ENCODE measurements around the gene JPT2. TPM values are rescaled to one million over a fixed set of nuclear protein-coding genes. Genes with fewer than 3 reads are reported as not detected.

Gene JPT2
- total and polyA plus RNA-seq, 2 experiments from 2014 or later, result 43.8 to 139 TPM

- no peaks in the 10 kb centered on the region for H3K4me1 Mint-ChIP-seq
- no peaks in the 10 kb centered on the region for H3K9me3 Mint-ChIP-seq
- H3F3A ChIP-seq (replicated peaks; ENCODE audit: low read depth), result no peaks in the 10 kb centered on the region; the same call in 1 of the 2 replicates
- ATAC-seq, result no peak
- no peak overlapping the region for H2AFZ ChIP-seq
- H3K36me3 ChIP-seq (ENCODE audit: insufficient read depth), result peaks cover 77% of the 10 kb centered on the region
- no peak overlapping the region for H3K4me3 ChIP-seq
- H4K20me1 ChIP-seq (replicated peaks; ENCODE audit: insufficient read depth), result peaks cover 75% of the 10 kb centered on the region
- H3K4me3 Mint-ChIP-seq, result no peak overlapping the region
- H3K27ac ChIP-seq (ENCODE audit: low read depth), result no peak overlapping the region; the same call in 1 of the 2 replicates
- H3K27ac Mint-ChIP-seq, result no peak overlapping the region
- H3K4me2 ChIP-seq, result no peak overlapping the region
- H3K36me3 Mint-ChIP-seq (ENCODE audit: low read depth), result peaks cover 92% of the 10 kb centered on the region
- no peaks in the 10 kb centered on the region for H3K27me3 ChIP-seq (ENCODE audit: insufficient read depth)
- TF ChIP-seq EZH2 (IDR thresholded peaks at IDR 0.05; ENCODE audit: low read depth, unreplicated experiment) (no peak), REST (IDR thresholded peaks at IDR 0.05; ENCODE audit: unreplicated experiment) (no peak), ZNF114 (CRISPR knock-in tag; IDR thresholded peaks at IDR 0.05) (no peak), CREB1 (CRISPR knock-in tag; IDR thresholded peaks at IDR 0.05; ENCODE audit: low read depth) (no peak), NANOG (IDR thresholded peaks at IDR 0.05; ENCODE audit: borderline replicate concordance) (no peak), JUNB (IDR thresholded peaks at IDR 0.05; ENCODE audit: unreplicated experiment) (no peak), STAT1 (IDR thresholded peaks at IDR 0.05; ENCODE audit: unreplicated experiment) (no peak), ZNF331 (CRISPR knock-in tag; IDR thresholded peaks at IDR 0.05; ENCODE audit: low read depth) (no peak), POLR2AphosphoS5 (IDR thresholded peaks at IDR 0.05; ENCODE audit: low read depth) (no peak), ETS1 (IDR thresholded peaks at IDR 0.05) (no peak), EZH2phosphoT487 (IDR thresholded peaks at IDR 0.05; ENCODE audit: unreplicated experiment) (no peak)
- TF ChIP-seq, protein P1, sequence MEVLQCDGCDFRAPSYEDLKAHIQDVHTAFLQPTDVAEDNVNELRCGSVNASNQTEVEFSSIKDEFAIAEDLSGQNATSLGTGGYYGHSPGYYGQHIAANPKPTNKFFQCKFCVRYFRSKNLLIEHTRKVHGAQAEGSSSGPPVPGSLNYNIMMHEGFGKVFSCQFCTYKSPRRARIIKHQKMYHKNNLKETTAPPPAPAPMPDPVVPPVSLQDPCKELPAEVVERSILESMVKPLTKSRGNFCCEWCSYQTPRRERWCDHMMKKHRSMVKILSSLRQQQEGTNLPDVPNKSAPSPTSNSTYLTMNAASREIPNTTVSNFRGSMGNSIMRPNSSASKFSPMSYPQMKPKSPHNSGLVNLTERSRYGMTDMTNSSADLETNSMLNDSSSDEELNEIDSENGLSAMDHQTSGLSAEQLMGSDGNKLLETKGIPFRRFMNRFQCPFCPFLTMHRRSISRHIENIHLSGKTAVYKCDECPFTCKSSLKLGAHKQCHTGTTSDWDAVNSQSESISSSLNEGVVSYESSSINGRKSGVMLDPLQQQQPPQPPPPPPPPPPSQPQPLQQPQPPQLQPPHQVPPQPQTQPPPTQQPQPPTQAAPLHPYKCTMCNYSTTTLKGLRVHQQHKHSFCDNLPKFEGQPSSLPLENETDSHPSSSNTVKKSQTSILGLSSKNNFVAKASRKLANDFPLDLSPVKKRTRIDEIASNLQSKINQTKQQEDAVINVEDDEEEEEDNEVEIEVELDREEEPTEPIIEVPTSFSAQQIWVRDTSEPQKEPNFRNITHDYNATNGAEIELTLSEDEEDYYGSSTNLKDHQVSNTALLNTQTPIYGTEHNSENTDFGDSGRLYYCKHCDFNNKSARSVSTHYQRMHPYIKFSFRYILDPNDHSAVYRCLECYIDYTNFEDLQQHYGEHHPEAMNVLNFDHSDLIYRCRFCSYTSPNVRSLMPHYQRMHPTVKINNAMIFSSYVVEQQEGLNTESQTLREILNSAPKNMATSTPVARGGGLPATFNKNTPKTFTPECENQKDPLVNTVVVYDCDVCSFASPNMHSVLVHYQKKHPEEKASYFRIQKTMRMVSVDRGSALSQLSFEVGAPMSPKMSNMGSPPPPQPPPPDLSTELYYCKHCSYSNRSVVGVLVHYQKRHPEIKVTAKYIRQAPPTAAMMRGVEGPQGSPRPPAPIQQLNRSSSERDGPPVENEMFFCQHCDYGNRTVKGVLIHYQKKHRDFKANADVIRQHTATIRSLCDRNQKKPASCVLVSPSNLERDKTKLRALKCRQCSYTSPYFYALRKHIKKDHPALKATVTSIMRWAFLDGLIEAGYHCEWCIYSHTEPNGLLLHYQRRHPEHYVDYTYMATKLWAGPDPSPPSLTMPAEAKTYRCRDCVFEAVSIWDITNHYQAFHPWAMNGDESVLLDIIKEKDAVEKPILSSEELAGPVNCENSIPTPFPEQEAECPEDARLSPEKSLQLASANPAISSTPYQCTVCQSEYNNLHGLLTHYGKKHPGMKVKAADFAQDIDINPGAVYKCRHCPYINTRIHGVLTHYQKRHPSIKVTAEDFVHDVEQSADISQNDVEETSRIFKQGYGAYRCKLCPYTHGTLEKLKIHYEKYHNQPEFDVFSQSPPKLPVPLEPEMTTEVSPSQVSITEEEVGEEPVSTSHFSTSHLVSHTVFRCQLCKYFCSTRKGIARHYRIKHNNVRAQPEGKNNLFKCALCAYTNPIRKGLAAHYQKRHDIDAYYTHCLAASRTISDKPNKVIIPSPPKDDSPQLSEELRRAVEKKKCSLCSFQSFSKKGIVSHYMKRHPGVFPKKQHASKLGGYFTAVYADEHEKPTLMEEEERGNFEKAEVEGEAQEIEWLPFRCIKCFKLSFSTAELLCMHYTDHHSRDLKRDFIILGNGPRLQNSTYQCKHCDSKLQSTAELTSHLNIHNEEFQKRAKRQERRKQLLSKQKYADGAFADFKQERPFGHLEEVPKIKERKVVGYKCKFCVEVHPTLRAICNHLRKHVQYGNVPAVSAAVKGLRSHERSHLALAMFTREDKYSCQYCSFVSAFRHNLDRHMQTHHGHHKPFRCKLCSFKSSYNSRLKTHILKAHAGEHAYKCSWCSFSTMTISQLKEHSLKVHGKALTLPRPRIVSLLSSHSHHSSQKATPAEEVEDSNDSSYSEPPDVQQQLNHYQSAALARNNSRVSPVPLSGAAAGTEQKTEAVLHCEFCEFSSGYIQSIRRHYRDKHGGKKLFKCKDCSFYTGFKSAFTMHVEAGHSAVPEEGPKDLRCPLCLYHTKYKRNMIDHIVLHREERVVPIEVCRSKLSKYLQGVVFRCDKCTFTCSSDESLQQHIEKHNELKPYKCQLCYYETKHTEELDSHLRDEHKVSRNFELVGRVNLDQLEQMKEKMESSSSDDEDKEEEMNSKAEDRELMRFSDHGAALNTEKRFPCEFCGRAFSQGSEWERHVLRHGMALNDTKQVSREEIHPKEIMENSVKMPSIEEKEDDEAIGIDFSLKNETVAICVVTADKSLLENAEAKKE (CRISPR knock-in tag; IDR thresholded peaks at IDR 0.05), result no peak
- TF ChIP-seq, protein P2, sequence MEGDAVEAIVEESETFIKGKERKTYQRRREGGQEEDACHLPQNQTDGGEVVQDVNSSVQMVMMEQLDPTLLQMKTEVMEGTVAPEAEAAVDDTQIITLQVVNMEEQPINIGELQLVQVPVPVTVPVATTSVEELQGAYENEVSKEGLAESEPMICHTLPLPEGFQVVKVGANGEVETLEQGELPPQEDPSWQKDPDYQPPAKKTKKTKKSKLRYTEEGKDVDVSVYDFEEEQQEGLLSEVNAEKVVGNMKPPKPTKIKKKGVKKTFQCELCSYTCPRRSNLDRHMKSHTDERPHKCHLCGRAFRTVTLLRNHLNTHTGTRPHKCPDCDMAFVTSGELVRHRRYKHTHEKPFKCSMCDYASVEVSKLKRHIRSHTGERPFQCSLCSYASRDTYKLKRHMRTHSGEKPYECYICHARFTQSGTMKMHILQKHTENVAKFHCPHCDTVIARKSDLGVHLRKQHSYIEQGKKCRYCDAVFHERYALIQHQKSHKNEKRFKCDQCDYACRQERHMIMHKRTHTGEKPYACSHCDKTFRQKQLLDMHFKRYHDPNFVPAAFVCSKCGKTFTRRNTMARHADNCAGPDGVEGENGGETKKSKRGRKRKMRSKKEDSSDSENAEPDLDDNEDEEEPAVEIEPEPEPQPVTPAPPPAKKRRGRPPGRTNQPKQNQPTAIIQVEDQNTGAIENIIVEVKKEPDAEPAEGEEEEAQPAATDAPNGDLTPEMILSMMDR (conservative IDR thresholded peaks at IDR 0.05; ENCODE audit: low read depth in 2 of 2), result no peak
- H3K27me3 Mint-ChIP-seq (ENCODE audit: insufficient read depth, low read depth, poor library complexity), result peaks cover 6% of the 10 kb centered on the region
- DNase-seq (ENCODE audit: low spot score), result no peak
- no peaks in the 10 kb centered on the region for H3K4me1 ChIP-seq (ENCODE audit: insufficient read depth)
- H3K79me2 ChIP-seq (replicated peaks; ENCODE audit: insufficient read depth), result peaks cover 90% of the 10 kb centered on the region
- H3K9me2 ChIP-seq (ENCODE audit: insufficient read depth), result no peaks in the 10 kb centered on the region
Observed at GRCh38 chr16:1691276-1691675, 13.2 kb downstream of the JPT2 start.
